ENCODE results near the gene VAMP3. TPM values are rescaled to one million over a fixed set of nuclear protein-coding genes. Genes with fewer than 3 reads are reported as not detected.

VAMP3 gene
- total and polyA plus RNA-seq, 2 donors (not counting 1 experiment from before 2014, with no cell fraction given), result 22.4 to 49.6 TPM

GRCh38 chr1:7781501-7781900 is 10.4 kb downstream of the VAMP3 start:
- H3K4me2 ChIP-seq (replicated peaks; ENCODE audit: low read depth, low read length, poor library complexity, severe bottlenecking), result no peak overlapping the region
- Mint-ChIP-seq H3K27me3 (no peaks in the 10 kb centered on the region), H3K9me3 (ENCODE audit: insufficient read depth) (no peaks in the 10 kb centered on the region), H3K27ac (no peak overlapping the region), H3K4me3 (peak overlapping the region; percentile 12), H3K4me1 (peaks cover 18% of the 10 kb centered on the region)
- H3K4me1 ChIP-seq (ENCODE audit: control insufficient read depth in 2 of 2, insufficient read depth in 2 of 2, low read length in 2 of 2), result peaks cover 8 to 22% of the 10 kb centered on the region in 2 donors
- CTCF ChIA-PET, result interaction anchor here (0.9 kb wide), 1 partner anchor 29 kb away, joined by 3 read pairs; no protein-coding TSS in a partner anchor
- no peak overlapping the region for H3K4me3 ChIP-seq (ENCODE audit: control extremely low read depth in 1 of 5, extremely low read depth in 1 of 5, insufficient read depth in 1 of 5, low read depth in 2 of 5, low read length in 4 of 5)
- H4K20me1 ChIP-seq (ENCODE audit: control insufficient read depth, insufficient read depth, low read length, poor library complexity, severe bottlenecking), result peaks cover under 1% of the 10 kb centered on the region
- no peak overlapping the region for H2AFZ ChIP-seq (ENCODE audit: insufficient read depth, low read depth, low read length, poor library complexity, severe bottlenecking)
- peaks cover 0 to 7% (median 0%) of the 10 kb centered on the region in 3 donors for H3K9me3 ChIP-seq (ENCODE audit: control extremely low read depth in 1 of 3, control insufficient read depth in 2 of 3, insufficient read depth in 1 of 3, low read length in 2 of 3)
- no peak overlapping the region for H3K9ac ChIP-seq (ENCODE audit: low read length)
- peaks cover 12 to 31% of the 10 kb centered on the region in 2 experiments for H3K36me3 ChIP-seq (replicated peaks in 1 of 2; ENCODE audit: control extremely low read depth in 1 of 2, control insufficient read depth in 1 of 2, extremely low read depth in 1 of 2, insufficient read depth in 2 of 2, low read length in 1 of 2)
- TF ChIP-seq EZH2 (IDR thresholded peaks at IDR 0.05; ENCODE audit: borderline replicate concordance, insufficient read depth, low read depth, low read length, poor library complexity, severe bottlenecking) (no peak), CTCF (IDR thresholded peaks at IDR 0.05) (no peak)
- no peaks in the 10 kb centered on the region for H3K27me3 ChIP-seq (replicated peaks in 1 of 4; ENCODE audit: control extremely low read depth in 1 of 4, control insufficient read depth in 3 of 4, insufficient read depth in 4 of 4, low read length in 3 of 4)
- ATAC-seq (ENCODE audit: low read depth) (no peak), DNase-seq (no peak)
- peaks cover 1% of the 10 kb centered on the region for H3K79me2 ChIP-seq (ENCODE audit: control insufficient read depth, insufficient read depth, low read length)
- intact Hi-C loops (cut with micrococcal nuclease), result loop anchor here (10.0 kb wide), 1 partner anchor 1787 kb away; the partner anchor contains the start of gene NPHP4
- POLR2A ChIA-PET, result no interaction called here
- no CpG with 5 or more reads among the region's 7 CpGs for WGBS (ENCODE audit: insufficient coverage)
- no peak overlapping the region for H3K27ac ChIP-seq (ENCODE audit: low read length in 2 of 2)

- no peak overlapping the region for H3K9ac ChIP-seq (ENCODE audit: low read length)
- peaks cover 0 to 7% (median 0%) of the 10 kb centered on the region in 3 donors for H3K9me3 ChIP-seq (ENCODE audit: control extremely low read depth in 1 of 3, control insufficient read depth in 2 of 3, insufficient read depth in 1 of 3, low read length in 2 of 3)
- intact Hi-C loops (cut with micrococcal nuclease), result loop anchor here (10.0 kb wide), 1 partner anchor 1787 kb away; the partner anchor contains the start of gene NPHP4
- no peaks in the 10 kb centered on the region for H3K79me2 ChIP-seq (ENCODE audit: control insufficient read depth, insufficient read depth, low read length)
- no peak overlapping the region for H2AFZ ChIP-seq (ENCODE audit: insufficient read depth, low read depth, low read length, poor library complexity, severe bottlenecking)
- H3K4me1 ChIP-seq (ENCODE audit: control insufficient read depth in 2 of 2, insufficient read depth in 2 of 2, low read length in 2 of 2), result peaks cover 8 to 22% of the 10 kb centered on the region in 2 donors
- no peak for TF ChIP-seq EZH2 (IDR thresholded peaks at IDR 0.05; ENCODE audit: borderline replicate concordance, insufficient read depth, low read depth, low read length, poor library complexity, severe bottlenecking)
- TF ChIP-seq CTCF (IDR thresholded peaks at IDR 0.05), result no peak
- peak overlapping the region; percentile 30 for H3K4me2 ChIP-seq (replicated peaks; ENCODE audit: low read depth, low read length, poor library complexity, severe bottlenecking)
- Mint-ChIP-seq H3K4me1 (peaks cover 21% of the 10 kb centered on the region), H3K4me3 (peak overlapping the region; percentile 80), H3K27ac (peak overlapping the region; percentile 57), H3K9me3 (ENCODE audit: insufficient read depth) (no peaks in the 10 kb centered on the region), H3K27me3 (no peaks in the 10 kb centered on the region)
- H3K36me3 ChIP-seq (replicated peaks in 1 of 2; ENCODE audit: control extremely low read depth in 1 of 2, control insufficient read depth in 1 of 2, extremely low read depth in 1 of 2, insufficient read depth in 2 of 2, low read length in 1 of 2), result peaks cover 12 to 29% of the 10 kb centered on the region in 2 experiments
- DNase-seq (peak; percentile 39), ATAC-seq (ENCODE audit: low read depth) (no peak)
- POLR2A ChIA-PET, result no interaction called here
- 37% methylated on average over 12 of the region's 16 CpGs for WGBS (ENCODE audit: insufficient coverage)
- no peaks in the 10 kb centered on the region for H4K20me1 ChIP-seq (ENCODE audit: control insufficient read depth, insufficient read depth, low read length, poor library complexity, severe bottlenecking)
- H3K27me3 ChIP-seq (replicated peaks in 1 of 4; ENCODE audit: control extremely low read depth in 1 of 4, control insufficient read depth in 3 of 4, insufficient read depth in 4 of 4, low read length in 3 of 4), result no peaks in the 10 kb centered on the region
- H3K27ac ChIP-seq (ENCODE audit: low read length in 2 of 2), result no peak overlapping the region
- no peak overlapping the region for H3K4me3 ChIP-seq (ENCODE audit: control extremely low read depth in 1 of 5, extremely low read depth in 1 of 5, insufficient read depth in 1 of 5, low read depth in 2 of 5, low read length in 4 of 5)
- CTCF ChIA-PET, result no interaction called here
These were observed 10.9 kb downstream of the VAMP3 start for GRCh38 chr1:7781923-7782495.
